BLaER1 (cell line): ENCODE results near the gene SESN3.
A peak's percentile ranks its signal among the peaks of the same experiment; 100 is the strongest.
"Not testable (repeated sequence)": the region's sequence is repeated elsewhere in the genome, so short reads cannot be mapped to it uniquely, and the experiment has no call there.

ENCODE experiments used
- H3K27ac ChIP-seq: shearing (Covaris generic); formaldehyde crosslinking; 2 replicates; pipeline ENCODE4 v1.8.1; 2022
- H3K27me3 ChIP-seq: shearing (Covaris generic); formaldehyde crosslinking; 2 replicates; pipeline ENCODE4 v1.8.1; 2022
- H3K36me3 ChIP-seq: shearing (Covaris generic); formaldehyde crosslinking; 2 replicates; pipeline ENCODE4 v1.8.1; 2022
- H3K4me1 ChIP-seq: shearing (Covaris generic); formaldehyde crosslinking; 2 replicates; pipeline ENCODE4 v1.8.1; 2022
- H3K4me2 ChIP-seq: shearing (Covaris generic); formaldehyde crosslinking; 2 replicates; pipeline ENCODE4 v1.8.1; 2022
- H3K4me3 ChIP-seq: shearing (Covaris generic); formaldehyde crosslinking; 2 replicates; pipeline ENCODE4 v1.8.1; 2022
- H3K9ac ChIP-seq: shearing (Covaris generic); formaldehyde crosslinking; 2 replicates; pipeline ENCODE4 v1.8.1; 2022
- H3K9me3 ChIP-seq: shearing (Covaris generic); formaldehyde crosslinking; 2 replicates; pipeline ENCODE4 v1.8.1; 2022
- H4K20me1 ChIP-seq: shearing (Covaris generic); formaldehyde crosslinking; 2 replicates; pipeline ENCODE4 v1.8.1; 2022
- Cebpa-rat ChIP-seq: shearing (Covaris generic); IDR thresholded peaks from 2 replicates; pipeline ENCODE4 v1.8.1; 2022

SESN3 gene

GRCh38 chr11:95231127-95231880 lies at the start of gene SESN3:
TSS of gene SESN3 (minus strand) at chr11:95231202. CDS start at chr11:95230860, 342 bp downstream.
- TF ChIP-seq Cebpa-rat, result no peak
- H3K27me3 ChIP-seq, result peaks cover 33% of the 10 kb centered on the region
- H3K9ac ChIP-seq, result peak within 1 kb of the TSS; percentile 84
- no peaks in the 10 kb centered on the region for H3K36me3 ChIP-seq
- H3K4me2 ChIP-seq, result peak within 1 kb of the TSS; percentile 96
- peak within 1 kb of the TSS; percentile 91 for H3K27ac ChIP-seq
- peak within 1 kb of the TSS; percentile 93 for H3K4me3 ChIP-seq
- H3K4me1 ChIP-seq, result peaks cover 32% of the 10 kb centered on the region
- H3K9me3 ChIP-seq, result no peaks in the 10 kb centered on the region
- H4K20me1 ChIP-seq, result peaks cover 28% of the 10 kb centered on the region

- no peak overlapping the region for H3K27ac ChIP-seq
- H3K36me3 ChIP-seq, result no peaks in the 10 kb centered on the region
These were observed 49.2 kb upstream of the SESN3 start for GRCh38 chr11:95279921-95280868.

GRCh38 chr11:95277868-95278267 lies 46.9 kb upstream of the SESN3 start:
- Histone ChIP-seq H4K20me1 (no peaks in the 10 kb centered on the region), H3K4me3 (no peak overlapping the region), H3K9me3 (no peaks in the 10 kb centered on the region), H3K9ac (no peak overlapping the region), H3K27ac (no peak overlapping the region), H3K36me3 (no peaks in the 10 kb centered on the region), H3K4me1 (no peaks in the 10 kb centered on the region), H3K4me2 (no peak overlapping the region), H3K27me3 (no peaks in the 10 kb centered on the region)
- no peak for TF ChIP-seq Cebpa-rat

More at GRCh38 chr11:95279921-95280868, 49.2 kb upstream of the SESN3 start:
- Histone ChIP-seq H3K9ac (no peak overlapping the region), H3K4me1 (no peaks in the 10 kb centered on the region), H3K27me3 (no peaks in the 10 kb centered on the region), H4K20me1 (no peaks in the 10 kb centered on the region), H3K4me2 (no peak overlapping the region), H3K4me3 (no peak overlapping the region), H3K9me3 (no peaks in the 10 kb centered on the region)
- no peak for TF ChIP-seq Cebpa-rat

- Histone ChIP-seq H3K4me3 (no peak overlapping the region), H3K27ac (no peak overlapping the region), H3K9me3 (no peaks in the 10 kb centered on the region), H3K4me2 (no peak overlapping the region), H3K27me3 (no peaks in the 10 kb centered on the region), H3K4me1 (no peaks in the 10 kb centered on the region), H3K9ac (no peak overlapping the region), H4K20me1 (no peaks in the 10 kb centered on the region), H3K36me3 (no peaks in the 10 kb centered on the region)
- TF ChIP-seq Cebpa-rat, result no peak
These were observed 45.1 kb upstream of the SESN3 start for GRCh38 chr11:95276139-95276538.

GRCh38 chr11:95273618-95274017 lies 42.6 kb upstream of the SESN3 start:
- not testable (repeated sequence) for H3K27me3 ChIP-seq, H3K4me2 ChIP-seq, H3K27ac ChIP-seq, H4K20me1 ChIP-seq, H3K36me3 ChIP-seq, H3K9me3 ChIP-seq, H3K9ac ChIP-seq, H3K4me3 ChIP-seq, H3K4me1 ChIP-seq

GRCh38 chr11:95269036-95269819 lies 38.2 kb upstream of the SESN3 start:
- Histone ChIP-seq H3K27me3 (no peaks in the 10 kb centered on the region), H3K27ac (no peak overlapping the region), H3K4me2 (no peak overlapping the region), H4K20me1 (no peaks in the 10 kb centered on the region), H3K9ac (no peak overlapping the region), H3K36me3 (no peaks in the 10 kb centered on the region), H3K4me3 (no peak overlapping the region), H3K4me1 (peaks cover 5% of the 10 kb centered on the region; the same call in 1 of the 2 replicates), H3K9me3 (no peaks in the 10 kb centered on the region)
- TF ChIP-seq Cebpa-rat, result no peak

- Histone ChIP-seq H3K4me1 (peaks cover 9% of the 10 kb centered on the region; the same call in 1 of the 2 replicates), H3K27ac (no peak overlapping the region), H3K9ac (no peak overlapping the region)
These were observed 37.4 kb upstream of the SESN3 start for GRCh38 chr11:95268391-95268790.

GRCh38 chr11:95267601-95268213 lies 36.7 kb upstream of the SESN3 start:
- Histone ChIP-seq H3K27me3 (no peaks in the 10 kb centered on the region), H4K20me1 (no peaks in the 10 kb centered on the region), H3K4me1 (peaks cover 10% of the 10 kb centered on the region; the same call in 1 of the 2 replicates), H3K27ac (no peak overlapping the region), H3K4me3 (no peak overlapping the region), H3K4me2 (no peak overlapping the region), H3K36me3 (no peaks in the 10 kb centered on the region), H3K9ac (no peak overlapping the region), H3K9me3 (no peaks in the 10 kb centered on the region)
- TF ChIP-seq Cebpa-rat, result no peak

More at GRCh38 chr11:95268391-95268790, 37.4 kb upstream of the SESN3 start:
- H3K4me3 ChIP-seq, result no peak overlapping the region
- no peaks in the 10 kb centered on the region for H3K36me3 ChIP-seq
- no peaks in the 10 kb centered on the region for H3K9me3 ChIP-seq
- H3K27me3 ChIP-seq, result no peaks in the 10 kb centered on the region
- TF ChIP-seq Cebpa-rat, result no peak
- no peak overlapping the region for H3K4me2 ChIP-seq
- no peaks in the 10 kb centered on the region for H4K20me1 ChIP-seq

- no peaks in the 10 kb centered on the region for H3K9me3 ChIP-seq
- peaks cover 10% of the 10 kb centered on the region; the same call in 1 of the 2 replicates for H3K4me1 ChIP-seq
These were observed 35.9 kb upstream of the SESN3 start for GRCh38 chr11:95266751-95267374.

More at GRCh38 chr11:95266751-95267374, 35.9 kb upstream of the SESN3 start:
- Histone ChIP-seq H3K4me3 (no peak overlapping the region), H3K36me3 (no peaks in the 10 kb centered on the region), H3K4me2 (no peak overlapping the region), H3K27me3 (no peaks in the 10 kb centered on the region), H3K27ac (no peak overlapping the region), H4K20me1 (no peaks in the 10 kb centered on the region), H3K9ac (no peak overlapping the region)
- no peak for TF ChIP-seq Cebpa-rat
